ENCODE measurements around the gene ZNF683.

Gene ZNF683

DNA sequence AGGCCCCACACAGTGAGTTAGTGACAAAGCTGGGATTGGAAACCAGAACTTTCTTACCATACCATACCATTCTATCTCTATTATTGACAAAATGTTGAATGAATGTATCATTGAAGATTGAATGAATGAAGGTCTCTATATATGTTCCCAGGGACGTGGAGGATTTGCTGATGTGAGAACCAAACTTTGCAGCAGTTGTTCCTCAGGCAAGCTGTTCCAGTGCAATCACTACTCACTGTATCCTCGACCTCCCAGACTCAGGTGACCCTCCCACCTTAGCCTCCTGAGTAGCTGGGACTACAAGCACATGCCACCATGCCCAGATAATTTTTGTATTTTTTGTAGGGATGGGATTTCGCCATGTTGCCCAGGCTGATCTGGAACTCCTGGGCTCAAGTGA is 26.5 kb upstream of the ZNF683 start:
- peaks cover 22% of the 10 kb centered on the region; the same call in 1 of the 2 replicates for H3K27me3 ChIP-seq (replicated peaks; ENCODE audit: insufficient read depth, low read length)
- H3K9ac ChIP-seq (ENCODE audit: low read length) = no peak overlapping the region
- H3K4me2 ChIP-seq (ENCODE audit: low read depth, low read length) = no peak overlapping the region
- H3K4me3 ChIP-seq (ENCODE audit: low read length) = no peak overlapping the region
- no peak overlapping the region for H3K27ac ChIP-seq (ENCODE audit: low read length)
- no peak for DNase-seq
- H3K79me2 ChIP-seq (ENCODE audit: low read length) = no peaks in the 10 kb centered on the region
- no peak overlapping the region for H2AFZ ChIP-seq (ENCODE audit: low read length)
- TF ChIP-seq CTCF (IDR thresholded peaks at IDR 0.05; ENCODE audit: low read length) (no peak), EZH2 (optimal IDR thresholded peaks at IDR 0.05; ENCODE audit: low read depth, low read length) (no peak), EZH2phosphoT487 (IDR thresholded peaks at IDR 0.05; ENCODE audit: low read length) (no peak)
- H4K20me1 ChIP-seq (ENCODE audit: insufficient read depth, low read length) = no peaks in the 10 kb centered on the region
- no peaks in the 10 kb centered on the region for H3F3A ChIP-seq (ENCODE audit: insufficient read depth, low read length)
- H3K36me3 ChIP-seq (replicated peaks; ENCODE audit: insufficient read depth, low read length) = no peaks in the 10 kb centered on the region
- no peaks in the 10 kb centered on the region for H3K9me3 ChIP-seq (replicated peaks; ENCODE audit: insufficient read depth, low read length)
- H3K4me1 ChIP-seq (ENCODE audit: low read length) = no peaks in the 10 kb centered on the region
- H3K9me2 ChIP-seq (replicated peaks; ENCODE audit: insufficient read depth, low read length) = no peaks in the 10 kb centered on the region

GRCh38 chr1:26395754-26396153 is 23.2 kb upstream of the ZNF683 start:
- no peak overlapping the region for H2AFZ ChIP-seq (ENCODE audit: low read length)
- no peaks in the 10 kb centered on the region for H3K9me2 ChIP-seq (replicated peaks; ENCODE audit: insufficient read depth, low read length)
- H3K36me3 ChIP-seq (replicated peaks; ENCODE audit: insufficient read depth, low read length) = no peaks in the 10 kb centered on the region
- H3K4me2 ChIP-seq (ENCODE audit: low read depth, low read length) = no peak overlapping the region
- DNase-seq = no peak
- H3K4me1 ChIP-seq (ENCODE audit: low read length) = no peaks in the 10 kb centered on the region
- no peak overlapping the region for H3K9ac ChIP-seq (ENCODE audit: low read length)
- H3K27ac ChIP-seq (ENCODE audit: low read length) = no peak overlapping the region
- no peaks in the 10 kb centered on the region for H3F3A ChIP-seq (ENCODE audit: insufficient read depth, low read length)
- H3K79me2 ChIP-seq (ENCODE audit: low read length) = no peaks in the 10 kb centered on the region
- H3K9me3 ChIP-seq (replicated peaks; ENCODE audit: insufficient read depth, low read length) = no peaks in the 10 kb centered on the region
- H3K4me3 ChIP-seq (ENCODE audit: low read length) = no peak overlapping the region
- 0 out of 2 replicates have a peak, but pooled peaks cover 3% of the 10 kb centered on the region for H3K27me3 ChIP-seq (replicated peaks; ENCODE audit: insufficient read depth, low read length)
- no peaks in the 10 kb centered on the region for H4K20me1 ChIP-seq (ENCODE audit: insufficient read depth, low read length)
- no peak for TF ChIP-seq EZH2phosphoT487 (IDR thresholded peaks at IDR 0.05; ENCODE audit: low read length)
- TF ChIP-seq CTCF (IDR thresholded peaks at IDR 0.05; ENCODE audit: low read length) = no peak
- no peak for TF ChIP-seq EZH2 (optimal IDR thresholded peaks at IDR 0.05; ENCODE audit: low read depth, low read length)

- H3K4me2 ChIP-seq (ENCODE audit: low read depth, low read length) = no peak overlapping the region
- no peak overlapping the region for H3K27ac ChIP-seq (ENCODE audit: low read length)
- no peaks in the 10 kb centered on the region for H3K36me3 ChIP-seq (replicated peaks; ENCODE audit: insufficient read depth, low read length)
- H3F3A ChIP-seq (ENCODE audit: insufficient read depth, low read length) = no peaks in the 10 kb centered on the region
- no peaks in the 10 kb centered on the region for H4K20me1 ChIP-seq (ENCODE audit: insufficient read depth, low read length)
- no peak overlapping the region for H3K9ac ChIP-seq (ENCODE audit: low read length)
- TF ChIP-seq CTCF (IDR thresholded peaks at IDR 0.05; ENCODE audit: low read length) = peak; percentile 45
- no peak for TF ChIP-seq EZH2phosphoT487 (IDR thresholded peaks at IDR 0.05; ENCODE audit: low read length)
- no peak for TF ChIP-seq EZH2 (optimal IDR thresholded peaks at IDR 0.05; ENCODE audit: low read depth, low read length)
- no peak for DNase-seq
- H3K9me3 ChIP-seq (replicated peaks; ENCODE audit: insufficient read depth, low read length) = no peaks in the 10 kb centered on the region
- no peak overlapping the region for H3K4me3 ChIP-seq (ENCODE audit: low read length)
- H2AFZ ChIP-seq (ENCODE audit: low read length) = no peak overlapping the region
- H3K79me2 ChIP-seq (ENCODE audit: low read length) = no peaks in the 10 kb centered on the region
- no peaks in the 10 kb centered on the region for H3K4me1 ChIP-seq (ENCODE audit: low read length)
- H3K27me3 ChIP-seq (replicated peaks; ENCODE audit: insufficient read depth, low read length) = 0 out of 2 replicates have a peak, but pooled peaks cover 3% of the 10 kb centered on the region
- no peaks in the 10 kb centered on the region for H3K9me2 ChIP-seq (replicated peaks; ENCODE audit: insufficient read depth, low read length)
Measured at GRCh38 chr1:26391450-26391849, 18.9 kb upstream of the ZNF683 start.
